Thyroid gland (tissue), 4 donors: ENCODE data around the gene TSPAN6.

ENCODE experiments used
- CTCF ChIP-seq, 6 experiments: fragments of 200-600 bp in 3 of 6; fragments of 450-650 bp in 3 of 6; sonication (generic) in 3 of 6; IDR thresholded peaks; one replicate each; pipeline ENCODE4 v1.5.1; 2016 to 2019; ENCODE audit warnings: antibody characterized with exemption in 6 of 6, mild to moderate bottlenecking in 2 of 6, inconsistent platforms in 1 of 6, moderate library complexity in 1 of 6
- POLR2A ChIP-seq, 2 donors: fragments of 450-650 bp; IDR thresholded peaks; one replicate each; pipeline ENCODE4 v1.6.1; 2017; ENCODE audit warnings: antibody characterized with exemption in 2 of 2, mild to moderate bottlenecking in 2 of 2, moderate library complexity in 1 of 2

- no peak for TF ChIP-seq CTCF (IDR thresholded peaks at IDR 0.05)
- no peak for TF ChIP-seq POLR2A (IDR thresholded peaks at IDR 0.05)
Observed at GRCh38 chrX:100680756-100681155, 44.1 kb upstream of the TSPAN6 start.
